HepG2 (cell line): ENCODE measurements around the gene HNRNPH2. TPM values are rescaled to one million over a fixed set of nuclear protein-coding genes. Genes with fewer than 3 reads are reported as not detected.

Experiments
- ADNP ChIP-seq: sonication (generic); formaldehyde crosslinking; IDR thresholded peaks from 2 replicates; pipeline ENCODE4 v1.4.0; 2020; ENCODE audit warnings: missing genetic modification reagents
- BHLHE40 ChIP-seq: IDR thresholded peaks from 2 replicates; pipeline ENCODE4 v1.6.1; 2011; ENCODE audit warnings: low read length, improper control_type of control experiment
- HDAC6 ChIP-seq: fragments of 200-600 bp; sonication (generic); IDR thresholded peaks from 2 replicates; pipeline ENCODE4 v1.7.0; 2017; ENCODE audit warnings: mild to moderate bottlenecking, antibody characterized with exemption, low read length, low read depth
- PHF20 ChIP-seq: sonication (generic); formaldehyde crosslinking; IDR thresholded peaks from 2 replicates; pipeline ENCODE4 v1.5.0; 2020; ENCODE audit warnings: mild to moderate bottlenecking, missing genetic modification reagents
- POLR2G ChIP-seq: fragments of 200-400 bp; formaldehyde crosslinking; IDR thresholded peaks from 2 replicates; pipeline ENCODE4 v1.6.1; 2018; ENCODE audit warnings: mild to moderate bottlenecking, low read depth, low read length, moderate library complexity
- RAD51 ChIP-seq: fragments of 450-650 bp; IDR thresholded peaks from 2 replicates; pipeline ENCODE4 v1.6.1; 2016; ENCODE audit warnings: borderline replicate concordance
- SNAI1 ChIP-seq: sonication (generic); formaldehyde crosslinking; IDR thresholded peaks from 2 replicates; pipeline ENCODE4 v1.5.0; 2020; ENCODE audit warnings: mild to moderate bottlenecking, missing genetic modification reagents, borderline replicate concordance
- TBX3 ChIP-seq: fragments of 450-650 bp; IDR thresholded peaks from 2 replicates; pipeline ENCODE4 v1.6.1; 2017; ENCODE audit warnings: antibody characterized with exemption, mild to moderate bottlenecking, inconsistent platforms, borderline replicate concordance
- TCF7L2 ChIP-seq: IDR thresholded peaks from 2 replicates; pipeline ENCODE4 v1.6.1; 2011; ENCODE audit warnings: mild to moderate bottlenecking, low read depth, low read length, moderate library complexity
- ZKSCAN8 ChIP-seq: IDR thresholded peaks from 2 replicates; pipeline ENCODE4 v1.6.1; 2016; ENCODE audit warnings: borderline replicate concordance, missing genetic modification reagents, missing compliant biosample characterization
- ZNF619 ChIP-seq: sonication (generic); formaldehyde crosslinking; IDR thresholded peaks from 2 replicates; pipeline ENCODE4 v1.4.0; 2020; ENCODE audit warnings: mild to moderate bottlenecking, missing genetic modification reagents
- ZNF773 ChIP-seq: sonication (generic); formaldehyde crosslinking; IDR thresholded peaks from 2 replicates; pipeline ENCODE4 v1.4.0; 2020; ENCODE audit warnings: missing genetic modification reagents, borderline replicate concordance
- ZNF816 ChIP-seq: sonication (generic); formaldehyde crosslinking; IDR thresholded peaks from 2 replicates; pipeline ENCODE4 v1.8.0; 2022; ENCODE audit warnings: missing genetic modification reagents, mild to moderate bottlenecking, borderline replicate concordance
- ZNF839 ChIP-seq: sonication (generic); formaldehyde crosslinking; IDR thresholded peaks from 2 replicates; pipeline ENCODE4 v1.4.0; 2020; ENCODE audit warnings: missing genetic modification reagents, mild to moderate bottlenecking, borderline replicate concordance
- ZSCAN9 ChIP-seq: IDR thresholded peaks from 2 replicates; pipeline ENCODE4 v1.6.1; 2016; ENCODE audit warnings: borderline replicate concordance
- polyA plus RNA-seq, 8 experiments: library from polyadenylated mRNA; depleted of rRNA in 3 of 8; stranded (reverse) in 7 of 8; unstranded in 1 of 8; fragments of >200 nt; fragmentation: Illumina TruSeq in 4 of 8; extraction: Trizol in 4 of 8; gene quantifications; 2 replicates each; pipeline versions ENCODE4 v1.2.1 to v1.2.3, GENCODE V29; 2011 to 2016; ENCODE audit warnings: low read depth in 4 of 8, missing spikeins in 1 of 8, mixed read lengths in 1 of 8; ENCODE audit not compliant: insufficient read depth in 1 of 8
- total RNA-seq, 5 experiments: library from RNA; depleted of rRNA; stranded (reverse); fragments of >200 nt; fragmentation: Illumina TruSeq; extraction: Trizol; gene quantifications; 2 replicates each; pipeline ENCODE4 v1.2.3, GENCODE V29; 2016; ENCODE audit warnings: low read depth in 1 of 5
- TF ChIP-seq, protein P1 (sequence below): IDR thresholded peaks from 2 replicates; pipeline ENCODE4 v1.6.1; 2012; ENCODE audit warnings: low read depth, low read length, improper control_type of control experiment
- TF ChIP-seq, protein P2 (sequence below): IDR thresholded peaks from 2 replicates; pipeline ENCODE4 v1.6.1; 2012; ENCODE audit warnings: low read length, improper control_type of control experiment
- TF ChIP-seq, protein P3 (sequence below): sonication (generic); formaldehyde crosslinking; IDR thresholded peaks from 2 replicates; pipeline ENCODE4 v1.4.0; 2020; ENCODE audit warnings: missing genetic modification reagents
- TF ChIP-seq, protein P4 (sequence below): sonication (generic); formaldehyde crosslinking; IDR thresholded peaks from 2 replicates; pipeline ENCODE4 v1.5.1; 2020; ENCODE audit warnings: mild to moderate bottlenecking, missing genetic modification reagents, moderate library complexity

HNRNPH2 gene
- total and polyA plus RNA-seq, 2 of the 13 experiments (the other 11 are each of a cell fraction or from before 2014, with no cell fraction given) = 23.8 to 56.9 TPM

DNA sequence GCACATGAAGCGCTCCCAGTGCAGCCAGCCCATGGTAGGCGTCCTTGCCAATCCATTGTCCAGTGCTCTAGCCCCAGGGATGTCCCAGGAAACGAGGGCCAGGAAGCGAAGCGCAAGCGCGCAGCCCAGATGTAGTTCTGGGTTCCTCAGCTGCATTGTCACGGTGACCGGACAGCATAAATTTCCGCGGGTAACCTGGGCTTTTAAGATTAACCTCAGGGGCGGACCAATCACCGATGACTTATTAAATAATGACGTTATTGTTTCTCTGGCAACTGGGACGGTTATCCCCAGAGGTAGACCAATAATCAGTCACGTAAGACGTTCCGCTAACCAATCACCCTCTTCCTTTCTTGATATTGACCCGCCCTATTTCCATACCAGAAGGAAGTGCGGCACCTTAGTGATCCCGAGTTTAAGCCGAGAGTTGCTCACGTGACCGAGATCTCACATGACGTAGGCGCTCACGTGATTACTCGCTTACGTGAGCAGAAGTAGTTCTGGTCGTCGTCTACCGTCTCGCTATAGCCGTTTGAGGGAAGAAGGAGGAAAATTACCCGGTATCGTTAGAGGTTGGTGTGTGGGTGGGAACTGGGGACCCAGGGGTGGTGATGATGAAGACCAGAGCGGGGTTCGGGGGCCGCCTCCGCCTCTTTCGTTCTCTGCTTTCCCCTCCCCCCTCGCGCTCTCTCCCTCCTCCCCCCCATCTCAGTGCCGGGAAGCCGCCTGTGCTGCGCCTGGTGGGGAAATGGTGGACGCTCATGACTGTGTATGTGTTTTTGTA lies at the start of gene HNRNPH2, which contains the start of gene GLA (continued):
- TF ChIP-seq HDAC6 (no peak), BHLHE40 (peak; percentile 98), ZNF839 (no peak), ZNF816 (no peak), RAD51 (peak; percentile 98), TCF7L2 (no peak), ADNP (CRISPR knock-in tag) (no peak), SNAI1 (CRISPR knock-in tag) (no peak), ZNF773 (CRISPR knock-in tag) (no peak), PHF20 (CRISPR knock-in tag) (peak; percentile 76), ZKSCAN8 (CRISPR knock-in tag) (no peak), TBX3 (no peak; the same call in 1 of the 2 replicates), POLR2G (peak; percentile 62), ZSCAN9 (no peak), ZNF619 (no peak)
- TF ChIP-seq, protein P1, sequence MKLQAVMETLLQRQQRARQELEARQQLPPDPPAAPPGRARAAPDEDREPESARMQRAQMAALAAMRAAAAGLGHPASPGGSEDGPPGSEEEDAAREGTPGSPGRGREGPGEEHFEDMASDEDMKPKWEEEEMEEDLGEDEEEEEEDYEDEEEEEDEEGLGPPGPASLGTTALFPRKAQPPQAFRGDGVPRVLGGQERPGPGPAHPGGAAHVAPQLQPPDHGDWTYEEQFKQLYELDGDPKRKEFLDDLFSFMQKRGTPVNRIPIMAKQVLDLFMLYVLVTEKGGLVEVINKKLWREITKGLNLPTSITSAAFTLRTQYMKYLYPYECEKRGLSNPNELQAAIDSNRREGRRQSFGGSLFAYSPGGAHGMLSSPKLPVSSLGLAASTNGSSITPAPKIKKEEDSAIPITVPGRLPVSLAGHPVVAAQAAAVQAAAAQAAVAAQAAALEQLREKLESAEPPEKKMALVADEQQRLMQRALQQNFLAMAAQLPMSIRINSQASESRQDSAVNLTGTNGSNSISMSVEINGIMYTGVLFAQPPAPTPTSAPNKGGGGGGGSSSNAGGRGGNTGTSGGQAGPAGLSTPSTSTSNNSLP = peak; percentile 79
- TF ChIP-seq, protein P2, sequence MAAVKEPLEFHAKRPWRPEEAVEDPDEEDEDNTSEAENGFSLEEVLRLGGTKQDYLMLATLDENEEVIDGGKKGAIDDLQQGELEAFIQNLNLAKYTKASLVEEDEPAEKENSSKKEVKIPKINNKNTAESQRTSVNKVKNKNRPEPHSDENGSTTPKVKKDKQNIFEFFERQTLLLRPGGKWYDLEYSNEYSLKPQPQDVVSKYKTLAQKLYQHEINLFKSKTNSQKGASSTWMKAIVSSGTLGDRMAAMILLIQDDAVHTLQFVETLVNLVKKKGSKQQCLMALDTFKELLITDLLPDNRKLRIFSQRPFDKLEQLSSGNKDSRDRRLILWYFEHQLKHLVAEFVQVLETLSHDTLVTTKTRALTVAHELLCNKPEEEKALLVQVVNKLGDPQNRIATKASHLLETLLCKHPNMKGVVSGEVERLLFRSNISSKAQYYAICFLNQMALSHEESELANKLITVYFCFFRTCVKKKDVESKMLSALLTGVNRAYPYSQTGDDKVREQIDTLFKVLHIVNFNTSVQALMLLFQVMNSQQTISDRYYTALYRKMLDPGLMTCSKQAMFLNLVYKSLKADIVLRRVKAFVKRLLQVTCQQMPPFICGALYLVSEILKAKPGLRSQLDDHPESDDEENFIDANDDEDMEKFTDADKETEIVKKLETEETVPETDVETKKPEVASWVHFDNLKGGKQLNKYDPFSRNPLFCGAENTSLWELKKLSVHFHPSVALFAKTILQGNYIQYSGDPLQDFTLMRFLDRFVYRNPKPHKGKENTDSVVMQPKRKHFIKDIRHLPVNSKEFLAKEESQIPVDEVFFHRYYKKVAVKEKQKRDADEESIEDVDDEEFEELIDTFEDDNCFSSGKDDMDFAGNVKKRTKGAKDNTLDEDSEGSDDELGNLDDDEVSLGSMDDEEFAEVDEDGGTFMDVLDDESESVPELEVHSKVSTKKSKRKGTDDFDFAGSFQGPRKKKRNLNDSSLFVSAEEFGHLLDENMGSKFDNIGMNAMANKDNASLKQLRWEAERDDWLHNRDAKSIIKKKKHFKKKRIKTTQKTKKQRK = no peak
- TF ChIP-seq, protein P3, sequence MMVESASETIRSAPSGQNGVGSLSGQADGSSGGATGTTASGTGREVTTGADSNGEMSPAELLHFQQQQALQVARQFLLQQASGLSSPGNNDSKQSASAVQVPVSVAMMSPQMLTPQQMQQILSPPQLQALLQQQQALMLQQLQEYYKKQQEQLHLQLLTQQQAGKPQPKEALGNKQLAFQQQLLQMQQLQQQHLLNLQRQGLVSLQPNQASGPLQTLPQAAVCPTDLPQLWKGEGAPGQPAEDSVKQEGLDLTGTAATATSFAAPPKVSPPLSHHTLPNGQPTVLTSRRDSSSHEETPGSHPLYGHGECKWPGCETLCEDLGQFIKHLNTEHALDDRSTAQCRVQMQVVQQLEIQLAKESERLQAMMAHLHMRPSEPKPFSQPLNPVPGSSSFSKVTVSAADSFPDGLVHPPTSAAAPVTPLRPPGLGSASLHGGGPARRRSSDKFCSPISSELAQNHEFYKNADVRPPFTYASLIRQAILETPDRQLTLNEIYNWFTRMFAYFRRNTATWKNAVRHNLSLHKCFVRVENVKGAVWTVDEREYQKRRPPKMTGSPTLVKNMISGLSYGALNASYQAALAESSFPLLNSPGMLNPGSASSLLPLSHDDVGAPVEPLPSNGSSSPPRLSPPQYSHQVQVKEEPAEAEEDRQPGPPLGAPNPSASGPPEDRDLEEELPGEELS (CRISPR knock-in tag) = no peak
- TF ChIP-seq, protein P4, sequence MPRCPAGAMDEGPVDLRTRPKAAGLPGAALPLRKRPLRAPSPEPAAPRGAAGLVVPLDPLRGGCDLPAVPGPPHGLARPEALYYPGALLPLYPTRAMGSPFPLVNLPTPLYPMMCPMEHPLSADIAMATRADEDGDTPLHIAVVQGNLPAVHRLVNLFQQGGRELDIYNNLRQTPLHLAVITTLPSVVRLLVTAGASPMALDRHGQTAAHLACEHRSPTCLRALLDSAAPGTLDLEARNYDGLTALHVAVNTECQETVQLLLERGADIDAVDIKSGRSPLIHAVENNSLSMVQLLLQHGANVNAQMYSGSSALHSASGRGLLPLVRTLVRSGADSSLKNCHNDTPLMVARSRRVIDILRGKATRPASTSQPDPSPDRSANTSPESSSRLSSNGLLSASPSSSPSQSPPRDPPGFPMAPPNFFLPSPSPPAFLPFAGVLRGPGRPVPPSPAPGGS (CRISPR knock-in tag) = no peak
